HL-60 (cell line): Measurements from ENCODE around the gene CALHM1.

Experiments
- CTCF ChIP-seq: IDR thresholded peaks from one replicate; pipeline ENCODE4 v1.5.1; 2011; ENCODE audit warnings: low read length, control low read depth, inconsistent platforms; ENCODE audit not compliant: insufficient read depth
- GABPA ChIP-seq: IDR thresholded peaks from 2 replicates; pipeline ENCODE4 v1.6.1; 2012; ENCODE audit warnings: low read depth
- POLR2AphosphoS5 ChIP-seq: IDR thresholded peaks from 2 replicates; pipeline ENCODE4 v1.6.1; 2012; ENCODE audit warnings: low read depth
- SPI1 ChIP-seq: IDR thresholded peaks from 2 replicates; pipeline ENCODE4 v1.6.1; 2012; ENCODE audit warnings: low read depth, mild to moderate bottlenecking, borderline replicate concordance
- TF ChIP-seq, protein P1 (sequence below): IDR thresholded peaks from 2 replicates; pipeline ENCODE4 v1.6.1; 2012; ENCODE audit warnings: low read depth; ENCODE audit not compliant: insufficient replicate concordance

- TF ChIP-seq, protein P1, sequence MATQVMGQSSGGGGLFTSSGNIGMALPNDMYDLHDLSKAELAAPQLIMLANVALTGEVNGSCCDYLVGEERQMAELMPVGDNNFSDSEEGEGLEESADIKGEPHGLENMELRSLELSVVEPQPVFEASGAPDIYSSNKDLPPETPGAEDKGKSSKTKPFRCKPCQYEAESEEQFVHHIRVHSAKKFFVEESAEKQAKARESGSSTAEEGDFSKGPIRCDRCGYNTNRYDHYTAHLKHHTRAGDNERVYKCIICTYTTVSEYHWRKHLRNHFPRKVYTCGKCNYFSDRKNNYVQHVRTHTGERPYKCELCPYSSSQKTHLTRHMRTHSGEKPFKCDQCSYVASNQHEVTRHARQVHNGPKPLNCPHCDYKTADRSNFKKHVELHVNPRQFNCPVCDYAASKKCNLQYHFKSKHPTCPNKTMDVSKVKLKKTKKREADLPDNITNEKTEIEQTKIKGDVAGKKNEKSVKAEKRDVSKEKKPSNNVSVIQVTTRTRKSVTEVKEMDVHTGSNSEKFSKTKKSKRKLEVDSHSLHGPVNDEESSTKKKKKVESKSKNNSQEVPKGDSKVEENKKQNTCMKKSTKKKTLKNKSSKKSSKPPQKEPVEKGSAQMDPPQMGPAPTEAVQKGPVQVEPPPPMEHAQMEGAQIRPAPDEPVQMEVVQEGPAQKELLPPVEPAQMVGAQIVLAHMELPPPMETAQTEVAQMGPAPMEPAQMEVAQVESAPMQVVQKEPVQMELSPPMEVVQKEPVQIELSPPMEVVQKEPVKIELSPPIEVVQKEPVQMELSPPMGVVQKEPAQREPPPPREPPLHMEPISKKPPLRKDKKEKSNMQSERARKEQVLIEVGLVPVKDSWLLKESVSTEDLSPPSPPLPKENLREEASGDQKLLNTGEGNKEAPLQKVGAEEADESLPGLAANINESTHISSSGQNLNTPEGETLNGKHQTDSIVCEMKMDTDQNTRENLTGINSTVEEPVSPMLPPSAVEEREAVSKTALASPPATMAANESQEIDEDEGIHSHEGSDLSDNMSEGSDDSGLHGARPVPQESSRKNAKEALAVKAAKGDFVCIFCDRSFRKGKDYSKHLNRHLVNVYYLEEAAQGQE, result no peak
- TF ChIP-seq GABPA, result no peak
- no peak for TF ChIP-seq CTCF
- no peak for TF ChIP-seq POLR2AphosphoS5
- TF ChIP-seq SPI1, result no peak
Measured at GRCh38 chr10:103443475-103444185, 15.1 kb downstream of the CALHM1 start.
